ENCODE measurements around the gene SRPRB. TPM values are rescaled to one million over a fixed set of nuclear protein-coding genes. Genes with fewer than 3 reads are reported as not detected.

Gene SRPRB
- total and polyA plus RNA-seq, 2 donors (not counting 3 experiments of a cell fraction or from before 2014, with no cell fraction given), result 22.7 to 69.2 TPM

GRCh38 chr3:133765256-133765655, 40.4 kb upstream of the SRPRB start:
- no peak overlapping the region for H2AFZ ChIP-seq (ENCODE audit: low read depth, low read length)

GRCh38 chr3:133767607-133768006, 38.0 kb upstream of the SRPRB start:
- Histone ChIP-seq H3K9me3 (replicated peaks; ENCODE audit: control insufficient read depth, insufficient read depth, low read length) (no peaks in the 10 kb centered on the region), H3K4me3 (replicated peaks in 1 of 3; ENCODE audit: insufficient read depth in 1 of 3, low read depth in 1 of 3, low read length in 3 of 3) (no peak overlapping the region), H4K20me1 (replicated peaks; ENCODE audit: control insufficient read depth, extremely low read depth, insufficient read depth, low read length) (no peaks in the 10 kb centered on the region), H3K4me2 (ENCODE audit: insufficient read depth, low read length) (no peak overlapping the region), H3K9me1 (replicated peaks; ENCODE audit: control insufficient read depth, extremely low read depth, insufficient read depth, low read length) (no peaks in the 10 kb centered on the region), H3K27me3 (ENCODE audit: control insufficient read depth in 2 of 2, insufficient read depth in 2 of 2, low read length in 2 of 2) (peaks cover 7 to 8% of the 10 kb centered on the region in 2 experiments), H3K79me2 (ENCODE audit: control insufficient read depth, insufficient read depth, low read length) (no peaks in the 10 kb centered on the region), H3K4me1 (ENCODE audit: control insufficient read depth, extremely low read depth, insufficient read depth, low read length) (no peaks in the 10 kb centered on the region), H3K27ac (ENCODE audit: insufficient read depth, low read depth, low read length) (no peak overlapping the region), H3K36me3 (ENCODE audit: control insufficient read depth in 2 of 2, extremely low read depth in 1 of 2, insufficient read depth in 2 of 2, low read length in 2 of 2) (no peaks in the 10 kb centered on the region), H3K9ac (replicated peaks; ENCODE audit: extremely low read depth, insufficient read depth, low read length) (no peak overlapping the region), H2AFZ (ENCODE audit: low read depth, low read length) (no peak overlapping the region)
- ChIA-PET CTCF (interaction anchor here (1.0 kb wide), 2 partner anchors 8 to 22 kb away, joined by 3 read pairs; no protein-coding TSS in a partner anchor), POLR2A (no interaction called here)
- DNase-seq (ENCODE audit: low read depth, low spot score) (no peak), FAIRE-seq (no peak)
- intact Hi-C loops (cut with micrococcal nuclease) (no loop called here), dilution Hi-C loops (cut with MboI; ENCODE audit: extremely low pct_ligation_motif_present, low sequenced_read_pairs) (no loop called here)
- TF ChIP-seq GATA2 (IDR thresholded peaks at IDR 0.05; ENCODE audit: insufficient read depth, insufficient read length, low read depth, low read length), result no peak
- no TSS peak for BruUV-seq (replicated peaks)

More at GRCh38 chr3:133765256-133765655, 40.4 kb upstream of the SRPRB start:
- Histone ChIP-seq H3K4me2 (ENCODE audit: insufficient read depth, low read length) (no peak overlapping the region), H3K36me3 (ENCODE audit: control insufficient read depth in 2 of 2, extremely low read depth in 1 of 2, insufficient read depth in 2 of 2, low read length in 2 of 2) (no peaks in the 10 kb centered on the region), H3K4me3 (replicated peaks in 1 of 3; ENCODE audit: insufficient read depth in 1 of 3, low read depth in 1 of 3, low read length in 3 of 3) (no peak overlapping the region), H3K79me2 (ENCODE audit: control insufficient read depth, insufficient read depth, low read length) (no peaks in the 10 kb centered on the region), H3K27me3 (ENCODE audit: control insufficient read depth in 2 of 2, insufficient read depth in 2 of 2, low read length in 2 of 2) (peaks cover 8 to 10% of the 10 kb centered on the region in 2 experiments), H4K20me1 (replicated peaks; ENCODE audit: control insufficient read depth, extremely low read depth, insufficient read depth, low read length) (no peaks in the 10 kb centered on the region), H3K4me1 (ENCODE audit: control insufficient read depth, extremely low read depth, insufficient read depth, low read length) (no peaks in the 10 kb centered on the region), H3K9me1 (replicated peaks; ENCODE audit: control insufficient read depth, extremely low read depth, insufficient read depth, low read length) (no peaks in the 10 kb centered on the region), H3K9me3 (replicated peaks; ENCODE audit: control insufficient read depth, insufficient read depth, low read length) (no peaks in the 10 kb centered on the region), H3K9ac (replicated peaks; ENCODE audit: extremely low read depth, insufficient read depth, low read length) (no peak overlapping the region), H3K27ac (ENCODE audit: insufficient read depth, low read depth, low read length) (no peak overlapping the region)
- intact Hi-C loops (cut with micrococcal nuclease), result no loop called here
- dilution Hi-C loops (cut with MboI; ENCODE audit: extremely low pct_ligation_motif_present, low sequenced_read_pairs), result no loop called here
- ChIA-PET CTCF (no interaction called here), POLR2A (no interaction called here)
- BruUV-seq (replicated peaks), result no TSS peak
- DNase-seq (ENCODE audit: low read depth, low spot score) (no peak), FAIRE-seq (no peak)
- TF ChIP-seq EZH2 (IDR thresholded peaks at IDR 0.05; ENCODE audit: borderline replicate concordance, low read depth, low read length, severe bottlenecking) (no peak), POLR2AphosphoS5 (IDR thresholded peaks at IDR 0.05; ENCODE audit: insufficient read depth, low read depth, low read length) (no peak)
- TF ChIP-seq, protein P1, sequence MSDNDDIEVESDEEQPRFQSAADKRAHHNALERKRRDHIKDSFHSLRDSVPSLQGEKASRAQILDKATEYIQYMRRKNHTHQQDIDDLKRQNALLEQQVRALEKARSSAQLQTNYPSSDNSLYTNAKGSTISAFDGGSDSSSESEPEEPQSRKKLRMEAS (IDR thresholded peaks at IDR 0.05; ENCODE audit: insufficient read depth, insufficient read length), result no peak
